NCI-H748 treated with DMSO at 0.1 percent for 48 hours (cell line): ENCODE results near the gene KRTAP10-8.
"Not testable (repeated sequence)": the region's sequence is repeated elsewhere in the genome, so short reads cannot be mapped to it uniquely, and the experiment has no call there.

Experiments used
- DNase-seq: peaks from one replicate; lab custom pipeline; 2025; lab: John Stamatoyannopoulos, UW

The KRTAP10-8 gene

GRCh38 chr21:44599264-44600029 lies 12.4 kb upstream of the KRTAP10-8 start:
- DNase-seq = no peak

- not testable (repeated sequence) for DNase-seq
These were observed 11.5 kb upstream of the KRTAP10-8 start, which contains the start of gene KRTAP10-7 for GRCh38 chr21:44600118-44600978. TSS of gene KRTAP10-7 (plus strand) at chr21:44600597. CDS start at chr21:44600622, 25 bp downstream.

GRCh38 chr21:44601091-44601490 lies 10.8 kb upstream of the KRTAP10-8 start:
- not testable (repeated sequence) for DNase-seq

- DNase-seq = no peak
These were observed 10.1 kb upstream of the KRTAP10-8 start for GRCh38 chr21:44601596-44602462.

- DNase-seq = no peak
These were observed 9.4 kb upstream of the KRTAP10-8 start for GRCh38 chr21:44602463-44602850.

- DNase-seq = no peak
These were observed 8.6 kb upstream of the KRTAP10-8 start for GRCh38 chr21:44603109-44603875.

- DNase-seq = no peak
These were observed 8.0 kb upstream of the KRTAP10-8 start for GRCh38 chr21:44603911-44604310.

GRCh38 chr21:44606495-44606894 lies 5.4 kb upstream of the KRTAP10-8 start:
- no peak for DNase-seq

GRCh38 chr21:44609193-44609592 lies 2.7 kb upstream of the KRTAP10-8 start:
- DNase-seq = no peak

GRCh38 chr21:44610157-44610843 lies 1.6 kb upstream of the KRTAP10-8 start:
- DNase-seq = not testable (repeated sequence)

GRCh38 chr21:44611551-44611950 lies 328 bp upstream of the KRTAP10-8 start:
- no peak for DNase-seq

- DNase-seq = no peak
These were observed 870 bp downstream of the KRTAP10-8 start for GRCh38 chr21:44612669-44613229.

GRCh38 chr21:44613386-44614155 lies 1.7 kb downstream of the KRTAP10-8 start:
- no peak for DNase-seq

- no peak for DNase-seq
These were observed 2.3 kb downstream of the KRTAP10-8 start for GRCh38 chr21:44614161-44614631.

- no peak for DNase-seq
These were observed 3.1 kb downstream of the KRTAP10-8 start for GRCh38 chr21:44614961-44615391.

- DNase-seq = no peak
These were observed 3.6 kb downstream of the KRTAP10-8 start for GRCh38 chr21:44615466-44615865.

- no peak for DNase-seq
These were observed 4.2 kb downstream of the KRTAP10-8 start for GRCh38 chr21:44615911-44616590.

- no peak for DNase-seq
These were observed 4.7 kb downstream of the KRTAP10-8 start for GRCh38 chr21:44616591-44616926.

GRCh38 chr21:44617071-44617501 lies 5.2 kb downstream of the KRTAP10-8 start:
- no peak for DNase-seq
